Fibroblast of lung (primary cell): Measurements from ENCODE around the gene ENPEP. TPM values are rescaled to one million over a fixed set of nuclear protein-coding genes. Genes with fewer than 3 reads are reported as not detected.

ENCODE experiments used
- DNase-seq, 2 donors: peaks; one replicate each; pipeline versions ENCODE4 v3.0.0 to v3.0.0-alpha.2; 2010; ENCODE audit warnings: low read depth in 2 of 2
- H2AFZ ChIP-seq: 2 replicates; pipeline ENCODE4 v1.5.1; 2012; ENCODE audit warnings: low read length, control low read depth, inconsistent platforms
- H3K27ac ChIP-seq: 2 replicates; pipeline ENCODE4 v1.5.1; 2011; ENCODE audit warnings: low read length, control low read depth; ENCODE audit not compliant: insufficient read depth
- H3K27me3 ChIP-seq: 2 replicates; pipeline ENCODE4 v1.5.1; 2011; ENCODE audit warnings: mild to moderate bottlenecking, low read length; ENCODE audit not compliant: control insufficient read depth, insufficient read depth
- H3K36me3 ChIP-seq: 2 replicates; pipeline ENCODE4 v1.5.1; 2011; ENCODE audit warnings: low read length; ENCODE audit not compliant: control insufficient read depth, insufficient read depth
- H3K4me1 ChIP-seq: 2 replicates; pipeline ENCODE4 v1.5.1; 2011; ENCODE audit warnings: low read length; ENCODE audit not compliant: control insufficient read depth, insufficient read depth; ENCODE audit errors: extremely low read depth
- H3K4me2 ChIP-seq: 2 replicates; pipeline ENCODE4 v1.5.1; 2011; ENCODE audit warnings: low read length, control low read depth; ENCODE audit not compliant: insufficient read depth; ENCODE audit errors: extremely low read depth
- H3K4me3 ChIP-seq, 4 experiments: fragments of 200-600 bp in 1 of 4; sonication (generic) in 1 of 4; replicated peaks in 1 of 4; 2 replicates each; pipeline ENCODE4 v1.5.1; 2011 to 2016; ENCODE audit warnings: low read length in 4 of 4, low read depth in 3 of 4, mild to moderate bottlenecking in 3 of 4, control low read depth in 2 of 4, inconsistent platforms in 1 of 4, mixed read lengths in 1 of 4; ENCODE audit not compliant: insufficient read depth in 1 of 4; ENCODE audit errors: control extremely low read depth in 1 of 4
- H3K79me2 ChIP-seq: 2 replicates; pipeline ENCODE4 v1.5.1; 2012; ENCODE audit warnings: mild to moderate bottlenecking, low read length, inconsistent platforms; ENCODE audit not compliant: control insufficient read depth, insufficient read depth
- H3K9ac ChIP-seq: 2 replicates; pipeline ENCODE4 v1.5.1; 2011; ENCODE audit warnings: mild to moderate bottlenecking, low read length, control low read depth; ENCODE audit not compliant: insufficient read depth
- H3K9me3 ChIP-seq: 2 replicates; pipeline ENCODE4 v1.5.1; 2012; ENCODE audit warnings: low read depth, low read length; ENCODE audit not compliant: control insufficient read depth, insufficient read depth
- H4K20me1 ChIP-seq: 2 replicates; pipeline ENCODE4 v1.5.1; 2011; ENCODE audit warnings: low read length; ENCODE audit not compliant: control insufficient read depth, insufficient read depth; ENCODE audit errors: extremely low read depth
- CTCF ChIP-seq, 2 donors: IDR thresholded peaks in 1 of 2; conservative IDR thresholded peaks in 1 of 2; 1 replicate in 1 of 2; 2 replicates in 1 of 2; pipeline ENCODE4 v1.5.1; 2011 to 2012; ENCODE audit warnings: low read length in 2 of 2, control low read depth in 1 of 2, inconsistent platforms in 1 of 2, low read depth in 1 of 2, mild to moderate bottlenecking in 1 of 2
- EZH2 ChIP-seq: IDR thresholded peaks from 2 replicates; pipeline ENCODE4 v1.5.1; 2012; ENCODE audit warnings: low read length, control low read depth, mild to moderate bottlenecking; ENCODE audit errors: missing control alignments
- polyA plus RNA-seq, 2 donors: library from polyadenylated mRNA; depleted of rRNA in 1 of 2; stranded (reverse) in 1 of 2; unstranded in 1 of 2; fragments of >200 nt; gene quantifications; 2 replicates each; pipeline ENCODE4 v1.2.1, GENCODE V29; 2011 to 2012; ENCODE audit warnings: missing spikeins in 1 of 2
- total RNA-seq: library from RNA; depleted of rRNA; stranded (reverse); fragments of >200 nt; gene quantifications from 2 replicates; pipeline ENCODE4 v1.2.1, GENCODE V29; 2014

Gene ENPEP
- total and polyA plus RNA-seq, 2 donors (not counting 1 experiment from before 2014, with no cell fraction given), result 0.28 TPM; not detected in 1

- H3K79me2 ChIP-seq, result no peaks in the 10 kb centered on the region
- H3K4me2 ChIP-seq, result peak overlapping the region; percentile 23
- no peaks in the 10 kb centered on the region for H4K20me1 ChIP-seq
- H2AFZ ChIP-seq, result no peak overlapping the region
- TF ChIP-seq EZH2 (no peak), CTCF (conservative IDR thresholded peaks at IDR 0.05 in 1 of 2, IDR thresholded peaks at IDR 0.05 in 1 of 2; ENCODE audit: low read depth in 1 of 2, low read length in 2 of 2) (peak; percentile 48 to 70)
- DNase-seq, result peak; percentile 73 to 78
- no peaks in the 10 kb centered on the region for H3K4me1 ChIP-seq
- no peak overlapping the region for H3K27ac ChIP-seq
- no peaks in the 10 kb centered on the region for H3K9me3 ChIP-seq
- H3K27me3 ChIP-seq, result no peaks in the 10 kb centered on the region
- no peaks in the 10 kb centered on the region for H3K36me3 ChIP-seq
- peak overlapping the region in 2 of 4 experiments; percentile 12 to 45 for H3K4me3 ChIP-seq
- no peak overlapping the region for H3K9ac ChIP-seq
These were observed 110.3 kb downstream of the ENPEP start for GRCh38 chr4:110586131-110586850.

- Histone ChIP-seq H3K4me1 (no peaks in the 10 kb centered on the region), H2AFZ (no peak overlapping the region), H4K20me1 (no peaks in the 10 kb centered on the region), H3K36me3 (no peaks in the 10 kb centered on the region), H3K27me3 (no peaks in the 10 kb centered on the region), H3K79me2 (no peaks in the 10 kb centered on the region), H3K9me3 (no peaks in the 10 kb centered on the region), H3K9ac (no peak overlapping the region), H3K4me3 (no peak overlapping the region), H3K4me2 (no peak overlapping the region), H3K27ac (no peak overlapping the region)
- no peak for TF ChIP-seq CTCF (conservative IDR thresholded peaks at IDR 0.05 in 1 of 2, IDR thresholded peaks at IDR 0.05 in 1 of 2; ENCODE audit: low read depth in 1 of 2, low read length in 2 of 2)
- no peak for TF ChIP-seq EZH2
- no peak for DNase-seq
These were observed 111.8 kb downstream of the ENPEP start for GRCh38 chr4:110587666-110588285.

- H3K27ac ChIP-seq, result no peak overlapping the region
- H3K79me2 ChIP-seq, result no peaks in the 10 kb centered on the region
- no peaks in the 10 kb centered on the region for H3K36me3 ChIP-seq
- H3K27me3 ChIP-seq, result no peaks in the 10 kb centered on the region
- no peak overlapping the region for H3K4me3 ChIP-seq
- no peaks in the 10 kb centered on the region for H4K20me1 ChIP-seq
- no peaks in the 10 kb centered on the region for H3K4me1 ChIP-seq
- peak in 1 of 2 donors; percentile 5 for DNase-seq
- TF ChIP-seq CTCF (conservative IDR thresholded peaks at IDR 0.05 in 1 of 2, IDR thresholded peaks at IDR 0.05 in 1 of 2; ENCODE audit: low read depth in 1 of 2, low read length in 2 of 2) (no peak), EZH2 (no peak)
- H3K9ac ChIP-seq, result no peak overlapping the region
- H3K9me3 ChIP-seq, result no peaks in the 10 kb centered on the region
- no peak overlapping the region for H2AFZ ChIP-seq
- no peak overlapping the region for H3K4me2 ChIP-seq
These were observed 113.3 kb downstream of the ENPEP start for GRCh38 chr4:110589297-110589696.
